Osteocyte (in vitro differentiated cells): Measurements from ENCODE around the gene PTPRN2. TPM values are rescaled to one million over a fixed set of nuclear protein-coding genes. Genes with fewer than 3 reads are reported as not detected.

Experiments
- DNase-seq: peaks from one replicate; pipeline ENCODE4 v3.0.0; 2021; ENCODE audit warnings: mixed read lengths; ENCODE audit not compliant: unreplicated experiment; ENCODE audit errors: extremely low spot score
- H3K27ac Mint-ChIP-seq: one replicate; pipeline ENCODE4 v1.8.0; 2021; ENCODE audit warnings: mild to moderate bottlenecking, mixed read lengths; ENCODE audit not compliant: unreplicated experiment
- H3K27me3 Mint-ChIP-seq: one replicate; pipeline ENCODE4 v1.8.0; 2021; ENCODE audit warnings: mixed read lengths; ENCODE audit not compliant: unreplicated experiment
- H3K36me3 Mint-ChIP-seq: one replicate; pipeline ENCODE4 v1.8.0; 2021; ENCODE audit warnings: mixed read lengths; ENCODE audit not compliant: unreplicated experiment
- H3K4me1 Mint-ChIP-seq: one replicate; pipeline ENCODE4 v1.8.0; 2021; ENCODE audit warnings: mixed read lengths; ENCODE audit not compliant: unreplicated experiment
- H3K4me3 Mint-ChIP-seq: one replicate; pipeline ENCODE4 v1.8.0; 2021; ENCODE audit warnings: mild to moderate bottlenecking, moderate library complexity, mixed read lengths; ENCODE audit not compliant: unreplicated experiment
- H3K9me3 Mint-ChIP-seq: one replicate; pipeline ENCODE4 v1.8.0; 2021; ENCODE audit warnings: mixed read lengths; ENCODE audit not compliant: unreplicated experiment
- CTCF ChIP-seq: fragments of 200-600 bp; sonication (generic); IDR thresholded peaks from 2 replicates; pipeline ENCODE4 v1.5.0; 2021; ENCODE audit warnings: antibody characterized with exemption, mild to moderate bottlenecking, moderate library complexity
- total RNA-seq: library from RNA; stranded (reverse); gene quantifications from 2 replicates; pipeline ENCODE4 v1.2.1, GENCODE V29; 2021

Gene PTPRN2
- total RNA-seq, 1 donor from 2014 or later, result 0.59 TPM

- no peaks in the 10 kb centered on the region for H3K36me3 Mint-ChIP-seq
- DNase-seq, result no peak
- no peak overlapping the region for H3K27ac Mint-ChIP-seq
- H3K27me3 Mint-ChIP-seq, result no peaks in the 10 kb centered on the region
- H3K4me1 Mint-ChIP-seq, result no peaks in the 10 kb centered on the region
- no peak for TF ChIP-seq CTCF
- H3K4me3 Mint-ChIP-seq, result no peak overlapping the region
- peaks cover 39% of the 10 kb centered on the region for H3K9me3 Mint-ChIP-seq
Observed at GRCh38 chr7:158329686-158330085, 257.9 kb downstream of the PTPRN2 start.

- TF ChIP-seq CTCF, result no peak
- peak; percentile 82 for DNase-seq
- no peak overlapping the region for H3K27ac Mint-ChIP-seq
- no peaks in the 10 kb centered on the region for H3K27me3 Mint-ChIP-seq
- no peaks in the 10 kb centered on the region for H3K4me1 Mint-ChIP-seq
- H3K36me3 Mint-ChIP-seq, result no peaks in the 10 kb centered on the region
- H3K9me3 Mint-ChIP-seq, result peaks cover 36% of the 10 kb centered on the region
- H3K4me3 Mint-ChIP-seq, result no peak overlapping the region
Observed at GRCh38 chr7:158329014-158329610, 258.5 kb downstream of the PTPRN2 start.

GRCh38 chr7:158328376-158329013, 259.1 kb downstream of the PTPRN2 start:
- Mint-ChIP-seq H3K27ac (no peak overlapping the region), H3K4me1 (no peaks in the 10 kb centered on the region), H3K4me3 (no peak overlapping the region), H3K9me3 (peaks cover 37% of the 10 kb centered on the region), H3K36me3 (no peaks in the 10 kb centered on the region), H3K27me3 (no peaks in the 10 kb centered on the region)
- TF ChIP-seq CTCF, result no peak
- peak; percentile 53 for DNase-seq

- no peak overlapping the region for H3K4me3 Mint-ChIP-seq
- no peak overlapping the region for H3K27ac Mint-ChIP-seq
- peak; percentile 80 for DNase-seq
- H3K4me1 Mint-ChIP-seq, result no peaks in the 10 kb centered on the region
- no peaks in the 10 kb centered on the region for H3K27me3 Mint-ChIP-seq
- no peaks in the 10 kb centered on the region for H3K36me3 Mint-ChIP-seq
- H3K9me3 Mint-ChIP-seq, result peaks cover 33% of the 10 kb centered on the region
- no peak for TF ChIP-seq CTCF
Observed at GRCh38 chr7:158327571-158328180, 259.9 kb downstream of the PTPRN2 start.

GRCh38 chr7:158327012-158327411, 260.6 kb downstream of the PTPRN2 start:
- DNase-seq, result no peak
- Mint-ChIP-seq H3K27me3 (no peaks in the 10 kb centered on the region), H3K9me3 (peaks cover 27% of the 10 kb centered on the region), H3K36me3 (no peaks in the 10 kb centered on the region), H3K4me1 (no peaks in the 10 kb centered on the region), H3K4me3 (no peak overlapping the region), H3K27ac (no peak overlapping the region)
- no peak for TF ChIP-seq CTCF
